GM12801 (cell line): ENCODE data around the gene ALDH2.

Experiments used
- TF ChIP-seq, protein P1 (sequence below): IDR thresholded peaks from one replicate; pipeline ENCODE4 v1.5.1; 2011; ENCODE audit warnings: control low read depth; ENCODE audit not compliant: insufficient read length; ENCODE audit errors: extremely low read depth

Gene ALDH2

DNA sequence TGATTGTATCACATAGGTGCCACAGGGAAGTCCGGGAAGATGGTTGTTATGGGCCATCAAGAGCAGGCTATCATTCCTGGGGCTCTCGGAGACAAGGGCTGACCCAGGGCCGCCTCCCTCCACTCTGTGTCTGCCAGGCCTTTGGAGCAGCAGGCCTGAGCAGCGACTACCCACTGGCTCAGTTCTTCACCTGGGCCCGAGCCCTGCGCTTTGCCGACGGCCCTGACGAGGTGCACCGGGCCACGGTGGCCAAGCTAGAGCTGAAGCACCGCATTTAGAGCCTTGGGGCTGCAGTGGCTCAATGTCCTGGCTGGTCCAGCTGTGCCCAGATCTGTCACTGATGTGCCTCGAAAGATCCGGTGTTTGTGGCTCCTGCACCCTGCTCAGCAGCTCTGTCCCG lies 10.5 kb upstream of the ALDH2 start:
- TF ChIP-seq, protein P1, sequence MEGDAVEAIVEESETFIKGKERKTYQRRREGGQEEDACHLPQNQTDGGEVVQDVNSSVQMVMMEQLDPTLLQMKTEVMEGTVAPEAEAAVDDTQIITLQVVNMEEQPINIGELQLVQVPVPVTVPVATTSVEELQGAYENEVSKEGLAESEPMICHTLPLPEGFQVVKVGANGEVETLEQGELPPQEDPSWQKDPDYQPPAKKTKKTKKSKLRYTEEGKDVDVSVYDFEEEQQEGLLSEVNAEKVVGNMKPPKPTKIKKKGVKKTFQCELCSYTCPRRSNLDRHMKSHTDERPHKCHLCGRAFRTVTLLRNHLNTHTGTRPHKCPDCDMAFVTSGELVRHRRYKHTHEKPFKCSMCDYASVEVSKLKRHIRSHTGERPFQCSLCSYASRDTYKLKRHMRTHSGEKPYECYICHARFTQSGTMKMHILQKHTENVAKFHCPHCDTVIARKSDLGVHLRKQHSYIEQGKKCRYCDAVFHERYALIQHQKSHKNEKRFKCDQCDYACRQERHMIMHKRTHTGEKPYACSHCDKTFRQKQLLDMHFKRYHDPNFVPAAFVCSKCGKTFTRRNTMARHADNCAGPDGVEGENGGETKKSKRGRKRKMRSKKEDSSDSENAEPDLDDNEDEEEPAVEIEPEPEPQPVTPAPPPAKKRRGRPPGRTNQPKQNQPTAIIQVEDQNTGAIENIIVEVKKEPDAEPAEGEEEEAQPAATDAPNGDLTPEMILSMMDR: no peak

DNA sequence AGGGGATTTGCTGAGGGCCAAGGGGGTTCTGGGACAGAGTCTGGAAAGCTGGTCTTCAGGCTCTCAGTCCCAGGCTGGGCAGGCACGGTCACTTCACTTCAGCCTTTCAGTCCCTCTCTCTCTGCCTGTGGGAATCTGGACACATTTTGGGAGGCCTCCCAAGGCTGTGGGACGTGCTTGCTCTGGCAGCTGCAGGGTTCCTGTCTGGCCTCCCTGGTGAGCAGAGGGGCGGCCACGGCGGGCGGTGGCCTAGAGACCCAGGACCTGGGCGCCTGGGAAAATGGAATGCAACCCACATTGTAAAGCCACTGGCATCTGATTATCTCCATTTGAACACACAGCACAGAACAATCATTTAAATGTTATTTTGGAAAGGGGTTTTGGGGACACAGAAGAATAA lies 10.1 kb upstream of the ALDH2 start:
- TF ChIP-seq, protein P1: no peak

DNA sequence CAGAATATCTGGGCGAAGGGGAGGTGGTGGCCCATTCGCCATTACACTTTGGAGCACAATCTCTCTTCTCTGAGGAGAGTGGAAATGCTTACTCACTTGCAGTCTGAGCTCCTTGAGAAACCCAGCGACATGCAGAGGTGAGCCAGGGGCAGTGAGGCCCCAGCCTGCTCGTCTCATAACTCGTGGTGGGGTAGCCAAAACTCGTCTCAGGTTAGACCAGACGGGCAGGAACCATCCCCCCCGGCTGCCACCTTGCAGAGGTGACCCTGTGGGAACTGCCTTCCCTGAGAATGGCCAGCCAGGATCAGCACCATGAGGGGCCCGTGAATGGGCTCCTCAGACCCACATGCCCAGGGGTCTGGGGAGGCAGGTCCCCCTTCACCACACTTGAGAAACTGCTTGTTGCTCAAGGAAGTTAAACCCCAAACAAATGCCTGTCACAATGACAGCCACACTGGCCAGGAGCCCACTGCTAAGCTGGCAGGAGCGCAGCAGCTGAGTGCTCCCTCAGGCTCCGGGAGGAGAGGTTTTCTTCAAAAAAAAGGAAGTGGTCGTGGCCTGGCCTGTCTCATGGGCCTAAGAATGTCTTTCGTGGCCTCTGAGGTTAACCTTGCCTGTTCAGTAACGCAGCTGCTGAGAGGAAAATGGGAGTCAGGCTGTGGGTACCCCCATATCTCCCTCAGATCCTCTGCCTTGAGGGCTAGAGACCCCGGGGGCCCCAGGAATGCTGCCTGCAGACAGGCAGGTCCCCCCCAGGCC lies 9.2 kb upstream of the ALDH2 start:
- TF ChIP-seq, protein P1: no peak

DNA sequence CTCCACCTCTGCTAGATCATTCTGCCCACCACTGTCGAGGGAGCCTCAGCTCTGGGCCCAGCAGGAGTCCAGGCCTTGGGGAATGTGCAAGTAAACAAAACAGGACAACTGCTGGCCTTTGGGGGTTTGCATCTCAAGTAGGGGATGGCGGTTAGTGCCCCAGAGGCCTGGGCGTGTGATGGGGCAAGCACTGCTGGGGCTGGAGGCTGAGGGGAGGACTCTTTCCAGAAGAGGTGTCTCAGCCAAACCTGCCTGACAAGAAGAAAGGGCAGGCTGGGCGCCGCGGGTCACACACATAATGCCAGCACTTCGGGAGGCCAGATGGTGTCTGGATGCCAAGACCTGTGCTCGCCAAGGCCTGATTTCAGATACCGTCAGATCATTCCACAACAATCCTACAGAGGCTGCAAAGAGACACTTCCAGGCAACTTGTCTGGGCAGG lies 8.6 kb upstream of the ALDH2 start:
- TF ChIP-seq, protein P1: no peak

DNA sequence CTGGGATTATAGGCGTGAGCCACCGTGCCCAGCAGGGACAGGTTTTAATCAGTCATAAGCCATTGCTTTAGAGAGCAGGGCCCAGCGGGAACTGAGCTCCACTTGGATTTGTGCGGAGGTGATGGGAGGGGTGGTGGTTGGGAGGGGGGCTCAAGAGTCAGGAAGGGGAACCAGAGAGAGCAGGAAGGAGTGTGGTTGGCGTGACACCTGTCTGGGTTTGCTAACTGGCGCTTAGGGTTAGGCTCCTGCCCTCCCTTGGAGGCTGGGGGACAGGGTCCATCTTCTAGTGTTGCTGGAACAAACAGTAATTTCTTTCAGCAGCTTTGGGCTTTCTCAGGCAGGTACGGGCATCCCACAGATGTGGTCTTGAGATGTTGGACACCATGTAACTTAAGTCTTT lies 7.5 kb upstream of the ALDH2 start:
- TF ChIP-seq, protein P1: no peak

DNA sequence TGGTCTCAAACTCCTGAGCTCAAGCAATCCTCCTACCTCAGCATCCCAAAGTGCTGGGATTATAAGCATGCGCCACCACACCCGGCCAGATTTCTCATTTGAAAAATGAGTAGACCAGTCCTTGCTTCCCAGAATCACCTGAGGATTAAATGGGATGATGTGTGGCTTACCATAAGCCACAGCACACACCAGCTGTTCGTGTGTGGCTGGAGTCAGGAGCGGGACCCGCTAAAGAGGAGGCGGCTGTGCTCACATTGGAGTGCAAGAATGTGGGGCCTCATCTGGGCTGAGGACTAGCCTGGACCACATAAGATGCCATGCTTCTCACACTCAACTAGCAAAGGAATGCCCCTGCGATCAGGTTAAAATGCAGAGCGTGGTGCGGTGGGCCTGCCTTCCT lies 6.7 kb upstream of the ALDH2 start:
- TF ChIP-seq, protein P1: no peak

DNA sequence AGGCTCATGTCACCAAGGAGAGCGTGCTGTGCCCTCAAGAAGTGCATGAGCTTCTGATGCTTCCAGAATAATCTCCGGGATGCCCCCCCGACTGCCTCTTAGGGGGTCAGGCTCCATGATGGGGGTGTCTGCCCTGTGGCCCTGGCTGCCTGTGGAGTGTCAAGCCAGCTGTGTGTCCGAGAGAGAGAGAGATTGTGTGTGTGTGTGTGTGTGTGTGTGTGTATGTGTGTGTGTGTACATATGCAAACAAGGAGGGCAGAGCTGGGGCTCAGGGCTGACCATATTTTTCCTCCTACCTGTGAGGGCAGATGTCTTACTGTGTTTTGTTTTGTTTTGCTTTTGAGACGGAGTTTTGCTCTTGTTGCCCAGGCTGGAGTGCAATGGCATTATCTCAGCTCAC lies 5.6 kb upstream of the ALDH2 start:
- TF ChIP-seq, protein P1: no peak
